Neutrophil (primary cell): Measurements from ENCODE around the gene PPP1R9A.

Source experiments
- H3K27ac ChIP-seq: fragments of 200-600 bp; sonication (generic); 2 replicates; pipeline ENCODE4 v1.5.1; 2016; ENCODE audit warnings: mild to moderate bottlenecking, moderate library complexity
- H3K27me3 ChIP-seq: fragments of 200-600 bp; sonication (generic); 2 replicates; pipeline ENCODE4 v1.6.0; 2016; ENCODE audit warnings: mild to moderate bottlenecking
- H3K36me3 ChIP-seq: fragments of 200-600 bp; sonication (generic); 2 replicates; pipeline ENCODE4 v1.5.1; 2017
- H3K4me1 ChIP-seq, 2 experiments: fragments of 200-600 bp in 1 of 2; sonication (generic) in 1 of 2; 1 replicate in 1 of 2; 2 replicates in 1 of 2; pipeline versions ENCODE4 v1.5.1 to v1.6.1; 2013 to 2016; ENCODE audit warnings: low read depth in 1 of 2, low read length in 1 of 2, mild to moderate bottlenecking in 1 of 2, moderate library complexity in 1 of 2; ENCODE audit not compliant: control insufficient read depth in 1 of 2, insufficient read depth in 1 of 2
- H3K4me3 ChIP-seq, 2 experiments: fragments of 200-600 bp in 1 of 2; sonication (generic) in 1 of 2; 1 replicate in 1 of 2; 2 replicates in 1 of 2; pipeline ENCODE4 v1.5.1; 2013 to 2016; ENCODE audit warnings: low read depth in 1 of 2, low read length in 1 of 2, mild to moderate bottlenecking in 1 of 2, moderate library complexity in 1 of 2
- H3K9me3 ChIP-seq: fragments of 200-600 bp; sonication (generic); 2 replicates; pipeline ENCODE4 v1.5.1; 2016
- TF ChIP-seq, protein P1 (sequence below): fragments of 200-600 bp; sonication (generic); IDR thresholded peaks from 2 replicates; pipeline ENCODE4 v1.5.1; 2016; ENCODE audit warnings: antibody characterized with exemption

Gene PPP1R9A

GRCh38 chr7:95296456-95296855, 389.1 kb downstream of the PPP1R9A start:
- no peaks in the 10 kb centered on the region for H3K4me1 ChIP-seq
- H3K27me3 ChIP-seq: no peaks in the 10 kb centered on the region
- no peak overlapping the region for H3K27ac ChIP-seq
- H3K36me3 ChIP-seq: no peaks in the 10 kb centered on the region
- no peak overlapping the region for H3K4me3 ChIP-seq
- H3K9me3 ChIP-seq: no peaks in the 10 kb centered on the region
- TF ChIP-seq, protein P1, sequence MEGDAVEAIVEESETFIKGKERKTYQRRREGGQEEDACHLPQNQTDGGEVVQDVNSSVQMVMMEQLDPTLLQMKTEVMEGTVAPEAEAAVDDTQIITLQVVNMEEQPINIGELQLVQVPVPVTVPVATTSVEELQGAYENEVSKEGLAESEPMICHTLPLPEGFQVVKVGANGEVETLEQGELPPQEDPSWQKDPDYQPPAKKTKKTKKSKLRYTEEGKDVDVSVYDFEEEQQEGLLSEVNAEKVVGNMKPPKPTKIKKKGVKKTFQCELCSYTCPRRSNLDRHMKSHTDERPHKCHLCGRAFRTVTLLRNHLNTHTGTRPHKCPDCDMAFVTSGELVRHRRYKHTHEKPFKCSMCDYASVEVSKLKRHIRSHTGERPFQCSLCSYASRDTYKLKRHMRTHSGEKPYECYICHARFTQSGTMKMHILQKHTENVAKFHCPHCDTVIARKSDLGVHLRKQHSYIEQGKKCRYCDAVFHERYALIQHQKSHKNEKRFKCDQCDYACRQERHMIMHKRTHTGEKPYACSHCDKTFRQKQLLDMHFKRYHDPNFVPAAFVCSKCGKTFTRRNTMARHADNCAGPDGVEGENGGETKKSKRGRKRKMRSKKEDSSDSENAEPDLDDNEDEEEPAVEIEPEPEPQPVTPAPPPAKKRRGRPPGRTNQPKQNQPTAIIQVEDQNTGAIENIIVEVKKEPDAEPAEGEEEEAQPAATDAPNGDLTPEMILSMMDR: no peak

DNA sequence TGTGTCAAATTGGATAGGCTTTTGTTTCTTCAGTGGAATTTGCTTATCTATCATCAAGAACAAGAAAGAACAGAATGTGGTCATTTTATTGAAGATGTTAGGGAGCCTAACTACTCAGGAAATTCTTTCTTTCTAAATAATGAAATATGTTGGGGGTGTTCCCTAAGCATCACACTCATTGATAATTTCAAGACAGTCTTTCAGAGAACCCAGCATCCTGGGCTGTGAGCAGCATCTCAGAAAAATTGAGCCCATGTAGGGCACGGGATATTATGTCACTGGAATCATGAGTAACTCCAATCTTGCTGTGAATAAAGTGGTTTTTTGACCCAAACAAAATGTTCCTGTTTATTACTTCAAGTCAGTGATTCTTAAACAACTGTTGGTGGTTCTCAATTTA, 389.6 kb downstream of the PPP1R9A start:
- Histone ChIP-seq H3K4me3 (no peak overlapping the region), H3K27ac (no peak overlapping the region), H3K9me3 (no peaks in the 10 kb centered on the region), H3K36me3 (no peaks in the 10 kb centered on the region), H3K27me3 (peaks cover under 1% of the 10 kb centered on the region), H3K4me1 (no peaks in the 10 kb centered on the region)
- TF ChIP-seq, protein P1: no peak

DNA sequence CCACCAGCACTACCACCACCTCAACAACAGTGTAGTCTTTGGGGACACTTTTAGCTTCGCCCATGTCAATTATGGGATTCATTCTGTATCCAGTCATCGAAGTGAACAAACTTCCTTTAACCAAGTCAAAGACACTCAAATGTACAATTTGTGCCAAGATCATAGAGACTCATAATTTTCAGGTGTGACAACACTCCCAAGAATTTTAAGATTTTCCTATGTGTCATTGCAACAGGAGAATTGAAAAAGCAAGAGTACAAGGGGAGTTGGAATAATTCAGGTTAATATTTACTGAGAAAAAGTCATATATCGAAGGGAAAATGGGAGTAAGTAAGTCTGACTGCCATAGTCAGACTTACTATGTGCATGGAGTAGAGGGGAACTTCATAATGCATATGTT, 390.7 kb downstream of the PPP1R9A start:
- no peak overlapping the region for H3K27ac ChIP-seq
- TF ChIP-seq, protein P1: no peak
- no peak overlapping the region for H3K4me3 ChIP-seq
- peaks cover 5% of the 10 kb centered on the region for H3K27me3 ChIP-seq
- no peaks in the 10 kb centered on the region for H3K9me3 ChIP-seq
- no peaks in the 10 kb centered on the region for H3K36me3 ChIP-seq
- no peaks in the 10 kb centered on the region for H3K4me1 ChIP-seq

GRCh38 chr7:95303013-95303905, 395.9 kb downstream of the PPP1R9A start:
- H3K27ac ChIP-seq: no peak overlapping the region
- TF ChIP-seq, protein P1: no peak
- no peak overlapping the region for H3K4me3 ChIP-seq
- no peaks in the 10 kb centered on the region for H3K9me3 ChIP-seq
- H3K4me1 ChIP-seq: no peaks in the 10 kb centered on the region
- H3K27me3 ChIP-seq: peaks cover 50% of the 10 kb centered on the region
- H3K36me3 ChIP-seq: no peaks in the 10 kb centered on the region

DNA sequence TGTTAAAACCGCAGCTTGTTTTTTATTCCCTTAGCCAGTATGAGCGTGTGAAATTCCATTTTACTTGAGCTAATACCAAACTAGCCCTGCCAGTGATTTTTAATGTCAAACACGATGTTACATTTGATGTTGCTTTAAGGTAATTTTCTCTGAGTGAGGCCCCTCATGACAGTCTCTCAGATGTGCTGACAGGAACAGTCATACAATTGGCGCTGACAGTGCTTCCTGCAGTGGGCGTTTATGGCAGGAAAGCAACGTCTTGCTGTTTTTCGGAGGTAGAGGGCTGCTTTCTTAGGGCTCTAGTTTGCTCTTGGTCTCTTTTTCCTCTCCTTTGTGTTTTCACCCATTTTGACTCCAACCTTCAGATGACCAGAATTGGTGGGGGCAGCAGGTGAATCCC, 397.6 kb downstream of the PPP1R9A start:
- H3K36me3 ChIP-seq: no peaks in the 10 kb centered on the region
- no peaks in the 10 kb centered on the region for H3K9me3 ChIP-seq
- H3K27ac ChIP-seq: no peak overlapping the region
- H3K4me3 ChIP-seq: no peak overlapping the region
- H3K4me1 ChIP-seq: no peaks in the 10 kb centered on the region
- peaks cover 66% of the 10 kb centered on the region for H3K27me3 ChIP-seq
- TF ChIP-seq, protein P1: no peak
